Testis (tissue), 2 donors: ENCODE data around the gene MRPS23.

Source experiments
- POLR2A ChIP-seq: fragments of 450-650 bp; IDR thresholded peaks from one replicate; pipeline ENCODE4 v1.6.1; 2017; ENCODE audit warnings: antibody characterized with exemption, mild to moderate bottlenecking, moderate library complexity
- TF ChIP-seq, protein P1 (sequence below), 3 experiments: fragments of 450-650 bp in 2 of 3; fragments of 200-600 bp in 1 of 3; sonication (generic) in 1 of 3; IDR thresholded peaks; one replicate each; pipeline ENCODE4 v1.5.1; 2016 to 2019; ENCODE audit warnings: antibody characterized with exemption in 3 of 3, mild to moderate bottlenecking in 2 of 3, moderate library complexity in 1 of 3

DNA sequence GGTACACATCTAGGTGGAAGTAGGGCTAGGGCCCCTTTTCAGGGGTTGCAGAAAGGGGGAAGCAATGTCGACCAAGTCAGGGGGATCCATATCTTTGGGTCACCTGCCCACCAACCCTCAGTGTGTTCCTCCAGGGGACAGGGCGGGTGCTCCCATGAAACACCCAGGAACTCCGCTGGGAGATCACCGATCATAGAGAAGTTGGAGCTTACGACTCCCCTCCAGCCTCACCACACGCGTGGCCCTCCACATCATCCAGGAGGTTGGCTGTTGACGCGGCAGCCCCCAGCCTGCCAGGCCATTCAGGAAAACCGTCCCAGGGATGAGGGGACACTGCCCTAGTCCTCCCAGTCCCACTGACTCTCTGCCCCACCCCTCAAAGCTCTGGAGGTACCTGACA lies 17.3 kb upstream of the MRPS23 start:
- TF ChIP-seq, protein P1, sequence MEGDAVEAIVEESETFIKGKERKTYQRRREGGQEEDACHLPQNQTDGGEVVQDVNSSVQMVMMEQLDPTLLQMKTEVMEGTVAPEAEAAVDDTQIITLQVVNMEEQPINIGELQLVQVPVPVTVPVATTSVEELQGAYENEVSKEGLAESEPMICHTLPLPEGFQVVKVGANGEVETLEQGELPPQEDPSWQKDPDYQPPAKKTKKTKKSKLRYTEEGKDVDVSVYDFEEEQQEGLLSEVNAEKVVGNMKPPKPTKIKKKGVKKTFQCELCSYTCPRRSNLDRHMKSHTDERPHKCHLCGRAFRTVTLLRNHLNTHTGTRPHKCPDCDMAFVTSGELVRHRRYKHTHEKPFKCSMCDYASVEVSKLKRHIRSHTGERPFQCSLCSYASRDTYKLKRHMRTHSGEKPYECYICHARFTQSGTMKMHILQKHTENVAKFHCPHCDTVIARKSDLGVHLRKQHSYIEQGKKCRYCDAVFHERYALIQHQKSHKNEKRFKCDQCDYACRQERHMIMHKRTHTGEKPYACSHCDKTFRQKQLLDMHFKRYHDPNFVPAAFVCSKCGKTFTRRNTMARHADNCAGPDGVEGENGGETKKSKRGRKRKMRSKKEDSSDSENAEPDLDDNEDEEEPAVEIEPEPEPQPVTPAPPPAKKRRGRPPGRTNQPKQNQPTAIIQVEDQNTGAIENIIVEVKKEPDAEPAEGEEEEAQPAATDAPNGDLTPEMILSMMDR (IDR thresholded peaks at IDR 0.05) = no peak
- no peak for TF ChIP-seq POLR2A
